HepG2 (cell line): ENCODE data around the gene MAN1A2. TPM values are rescaled to one million over a fixed set of nuclear protein-coding genes. Genes with fewer than 3 reads are reported as not detected.

Source experiments
- FOXK1 ChIP-seq: sonication (generic); formaldehyde crosslinking; IDR thresholded peaks from 2 replicates; pipeline ENCODE4 v1.4.0; 2020; ENCODE audit warnings: low read depth, missing genetic modification reagents, borderline replicate concordance
- GABPB1 ChIP-seq: IDR thresholded peaks from 2 replicates; pipeline ENCODE4 v1.6.1; 2016; ENCODE audit warnings: mild to moderate bottlenecking, missing genetic modification reagents, moderate library complexity, missing compliant biosample characterization
- KAT2B ChIP-seq: fragments of 150-350 bp; IDR thresholded peaks from 2 replicates; pipeline ENCODE4 v1.6.1; 2014; ENCODE audit warnings: low read depth, low read length, borderline replicate concordance
- KLF11 ChIP-seq: IDR thresholded peaks from 2 replicates; pipeline ENCODE4 v1.6.1; 2016; ENCODE audit warnings: missing compliant biosample characterization
- MAX ChIP-seq: IDR thresholded peaks from 2 replicates; pipeline ENCODE4 v1.6.1; 2012; ENCODE audit warnings: inconsistent platforms
- MXI1 ChIP-seq: IDR thresholded peaks from 3 replicates; pipeline ENCODE4 v1.6.1; 2012; ENCODE audit warnings: low read depth, low read length, inconsistent platforms, borderline replicate concordance
- NFYC ChIP-seq: IDR thresholded peaks from 2 replicates; pipeline ENCODE4 v1.6.1; 2016; ENCODE audit warnings: missing genetic modification reagents, missing compliant biosample characterization
- RFXAP ChIP-seq: sonication (generic); formaldehyde crosslinking; IDR thresholded peaks from 2 replicates; pipeline ENCODE4 v1.4.0; 2020; ENCODE audit warnings: missing genetic modification reagents, borderline replicate concordance
- SKI ChIP-seq: fragments of 450-650 bp; IDR thresholded peaks from one replicate; pipeline ENCODE4 v1.6.1; 2018; ENCODE audit warnings: mild to moderate bottlenecking; ENCODE audit not compliant: partially characterized antibody
- SP1 ChIP-seq, 2 experiments: fragments of 450-650 bp in 1 of 2; sonication (generic) in 1 of 2; formaldehyde crosslinking in 1 of 2; IDR thresholded peaks; 2 replicates each; pipeline versions ENCODE4 v1.4.0 to v1.6.1; 2016 to 2020; ENCODE audit warnings: missing genetic modification reagents in 1 of 2
- U2AF2 ChIP-seq: fragments of 200-400 bp; formaldehyde crosslinking; IDR thresholded peaks from 2 replicates; pipeline ENCODE4 v1.6.1; 2017; ENCODE audit warnings: low read depth, mild to moderate bottlenecking, low read length
- ZBTB42 ChIP-seq: sonication (generic); formaldehyde crosslinking; IDR thresholded peaks from 2 replicates; pipeline ENCODE4 v1.5.0; 2020; ENCODE audit warnings: mild to moderate bottlenecking, missing genetic modification reagents
- ZNF446 ChIP-seq: sonication (generic); formaldehyde crosslinking; IDR thresholded peaks from 2 replicates; pipeline ENCODE4 v1.5.0; 2020; ENCODE audit warnings: mild to moderate bottlenecking, missing genetic modification reagents
- ZNF558 ChIP-seq: sonication (generic); formaldehyde crosslinking; IDR thresholded peaks from 2 replicates; pipeline ENCODE4 v1.9.0; 2022; ENCODE audit warnings: mild to moderate bottlenecking, missing genetic modification reagents, borderline replicate concordance
- ZNF713 ChIP-seq: sonication (generic); formaldehyde crosslinking; IDR thresholded peaks from 2 replicates; pipeline ENCODE4 v1.4.0; 2020; ENCODE audit warnings: mild to moderate bottlenecking, missing genetic modification reagents
- ZNF749 ChIP-seq: sonication (generic); formaldehyde crosslinking; IDR thresholded peaks from 2 replicates; pipeline ENCODE4 v1.8.0; 2022; ENCODE audit warnings: mild to moderate bottlenecking, missing genetic modification reagents, moderate library complexity, borderline replicate concordance
- ZNF788 ChIP-seq: sonication (generic); formaldehyde crosslinking; IDR thresholded peaks from 2 replicates; pipeline ENCODE4 v1.5.0; 2020; ENCODE audit warnings: mild to moderate bottlenecking, missing genetic modification reagents, borderline replicate concordance
- ZSCAN20 ChIP-seq: sonication (generic); formaldehyde crosslinking; IDR thresholded peaks from 2 replicates; pipeline ENCODE4 v1.4.0; 2020; ENCODE audit warnings: missing genetic modification reagents, mild to moderate bottlenecking, borderline replicate concordance
- polyA plus RNA-seq, 8 experiments: library from polyadenylated mRNA; depleted of rRNA in 3 of 8; stranded (reverse) in 7 of 8; unstranded in 1 of 8; fragments of >200 nt; fragmentation: Illumina TruSeq in 4 of 8; extraction: Trizol in 4 of 8; gene quantifications; 2 replicates each; pipeline versions ENCODE4 v1.2.1 to v1.2.3, GENCODE V29; 2011 to 2016; ENCODE audit warnings: low read depth in 4 of 8, missing spikeins in 1 of 8, mixed read lengths in 1 of 8; ENCODE audit not compliant: insufficient read depth in 1 of 8
- total RNA-seq, 5 experiments: library from RNA; depleted of rRNA; stranded (reverse); fragments of >200 nt; fragmentation: Illumina TruSeq; extraction: Trizol; gene quantifications; 2 replicates each; pipeline ENCODE4 v1.2.3, GENCODE V29; 2016; ENCODE audit warnings: low read depth in 1 of 5
- TF ChIP-seq, protein P1 (sequence below): sonication (generic); formaldehyde crosslinking; IDR thresholded peaks from 2 replicates; pipeline ENCODE4 v1.4.0; 2020; ENCODE audit warnings: missing genetic modification reagents, borderline replicate concordance
- TF ChIP-seq, protein P2 (sequence below): sonication (generic); formaldehyde crosslinking; IDR thresholded peaks from 2 replicates; pipeline ENCODE4 v1.8.0; 2022; ENCODE audit warnings: missing genetic modification reagents, mild to moderate bottlenecking, borderline replicate concordance
- TF ChIP-seq, protein P3 (sequence below): IDR thresholded peaks from 2 replicates; pipeline ENCODE4 v1.6.1; 2016; ENCODE audit warnings: missing compliant biosample characterization, missing genetic modification reagents, borderline replicate concordance

The MAN1A2 gene
- total and polyA plus RNA-seq, 2 of the 13 experiments (the other 11 are each of a cell fraction or from before 2014, with no cell fraction given): 8.0 to 19.9 TPM

GRCh38 chr1:117367046-117368025, at the start of gene MAN1A2 (continued):
- peak; percentile 17; the same call in 1 of the 2 replicates for TF ChIP-seq ZNF749 (CRISPR knock-in tag)
- TF ChIP-seq KAT2B: no peak
- TF ChIP-seq, protein P1, sequence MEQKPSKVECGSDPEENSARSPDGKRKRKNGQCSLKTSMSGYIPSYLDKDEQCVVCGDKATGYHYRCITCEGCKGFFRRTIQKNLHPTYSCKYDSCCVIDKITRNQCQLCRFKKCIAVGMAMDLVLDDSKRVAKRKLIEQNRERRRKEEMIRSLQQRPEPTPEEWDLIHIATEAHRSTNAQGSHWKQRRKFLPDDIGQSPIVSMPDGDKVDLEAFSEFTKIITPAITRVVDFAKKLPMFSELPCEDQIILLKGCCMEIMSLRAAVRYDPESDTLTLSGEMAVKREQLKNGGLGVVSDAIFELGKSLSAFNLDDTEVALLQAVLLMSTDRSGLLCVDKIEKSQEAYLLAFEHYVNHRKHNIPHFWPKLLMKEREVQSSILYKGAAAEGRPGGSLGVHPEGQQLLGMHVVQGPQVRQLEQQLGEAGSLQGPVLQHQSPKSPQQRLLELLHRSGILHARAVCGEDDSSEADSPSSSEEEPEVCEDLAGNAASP: 0 out of 2 replicates have a peak, but pooled peaks have one; percentile 16
- TF ChIP-seq GABPB1 (CRISPR knock-in tag): peak; percentile 95
- TF ChIP-seq SP1 (IDR thresholded peaks at IDR 0.05): no peak
- TF ChIP-seq SP1 (CRISPR knock-in tag; IDR thresholded peaks at IDR 0.05): no peak; the same call in 1 of the 2 replicates
- TF ChIP-seq ZBTB42 (CRISPR knock-in tag): no peak
- peak; percentile 85; the same call in 1 of the 2 replicates for TF ChIP-seq ZNF446 (CRISPR knock-in tag)
- peak; percentile 20; the same call in 1 of the 2 replicates for TF ChIP-seq ZNF558 (CRISPR knock-in tag)
- TF ChIP-seq KLF11 (CRISPR knock-in tag): 0 out of 2 replicates have a peak, but pooled peaks have one; percentile 23
- TF ChIP-seq, protein P2, sequence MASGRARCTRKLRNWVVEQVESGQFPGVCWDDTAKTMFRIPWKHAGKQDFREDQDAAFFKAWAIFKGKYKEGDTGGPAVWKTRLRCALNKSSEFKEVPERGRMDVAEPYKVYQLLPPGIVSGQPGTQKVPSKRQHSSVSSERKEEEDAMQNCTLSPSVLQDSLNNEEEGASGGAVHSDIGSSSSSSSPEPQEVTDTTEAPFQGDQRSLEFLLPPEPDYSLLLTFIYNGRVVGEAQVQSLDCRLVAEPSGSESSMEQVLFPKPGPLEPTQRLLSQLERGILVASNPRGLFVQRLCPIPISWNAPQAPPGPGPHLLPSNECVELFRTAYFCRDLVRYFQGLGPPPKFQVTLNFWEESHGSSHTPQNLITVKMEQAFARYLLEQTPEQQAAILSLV (CRISPR knock-in tag): 0 out of 2 replicates have a peak, but pooled peaks have one; percentile 27
- TF ChIP-seq RFXAP (CRISPR knock-in tag): peak; percentile 99
- TF ChIP-seq FOXK1 (CRISPR knock-in tag): peak; percentile 44; the same call in 1 of the 2 replicates
- TF ChIP-seq, protein P3, sequence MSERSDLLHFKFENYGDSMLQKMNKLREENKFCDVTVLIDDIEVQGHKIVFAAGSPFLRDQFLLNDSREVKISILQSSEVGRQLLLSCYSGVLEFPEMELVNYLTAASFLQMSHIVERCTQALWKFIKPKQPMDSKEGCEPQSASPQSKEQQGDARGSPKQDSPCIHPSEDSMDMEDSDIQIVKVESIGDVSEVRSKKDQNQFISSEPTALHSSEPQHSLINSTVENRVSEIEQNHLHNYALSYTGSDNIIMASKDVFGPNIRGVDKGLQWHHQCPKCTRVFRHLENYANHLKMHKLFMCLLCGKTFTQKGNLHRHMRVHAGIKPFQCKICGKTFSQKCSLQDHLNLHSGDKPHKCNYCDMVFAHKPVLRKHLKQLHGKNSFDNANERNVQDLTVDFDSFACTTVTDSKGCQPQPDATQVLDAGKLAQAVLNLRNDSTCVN (CRISPR knock-in tag): peak; percentile 35; the same call in 1 of the 2 replicates
- no peak for TF ChIP-seq U2AF2
- TF ChIP-seq MAX: peak; percentile 31; the same call in 1 of the 2 replicates
- peak; percentile 60; the same call in 2 of the 3 replicates for TF ChIP-seq MXI1
- peak; percentile 78 for TF ChIP-seq NFYC (CRISPR knock-in tag)
- TF ChIP-seq ZNF713 (CRISPR knock-in tag): no peak
- 0 out of 2 replicates have a peak, but pooled peaks have one; percentile 19 for TF ChIP-seq ZNF788 (CRISPR knock-in tag)
- peak; percentile 6 for TF ChIP-seq SKI
- peak; percentile 34; the same call in 1 of the 2 replicates for TF ChIP-seq ZSCAN20 (CRISPR knock-in tag)
